GM12864 (cell line): Measurements from ENCODE around the gene CFAP53.
A peak's percentile ranks its signal among the peaks of the same experiment; 100 is the strongest.

Source experiments
- DNase-seq: peaks from one replicate; pipeline ENCODE4 v3.0.0-alpha.2; 2011; ENCODE audit warnings: low read depth
- H3K4me3 ChIP-seq: 2 replicates; pipeline ENCODE4 v1.5.1; 2011; ENCODE audit warnings: mild to moderate bottlenecking, low read depth, low read length, control low read depth
- CTCF ChIP-seq: IDR thresholded peaks from 2 replicates; pipeline ENCODE4 v1.5.1; 2011; ENCODE audit warnings: low read depth, mild to moderate bottlenecking, moderate library complexity, low read length, control low read depth, inconsistent platforms; ENCODE audit errors: missing control alignments

Gene CFAP53

DNA sequence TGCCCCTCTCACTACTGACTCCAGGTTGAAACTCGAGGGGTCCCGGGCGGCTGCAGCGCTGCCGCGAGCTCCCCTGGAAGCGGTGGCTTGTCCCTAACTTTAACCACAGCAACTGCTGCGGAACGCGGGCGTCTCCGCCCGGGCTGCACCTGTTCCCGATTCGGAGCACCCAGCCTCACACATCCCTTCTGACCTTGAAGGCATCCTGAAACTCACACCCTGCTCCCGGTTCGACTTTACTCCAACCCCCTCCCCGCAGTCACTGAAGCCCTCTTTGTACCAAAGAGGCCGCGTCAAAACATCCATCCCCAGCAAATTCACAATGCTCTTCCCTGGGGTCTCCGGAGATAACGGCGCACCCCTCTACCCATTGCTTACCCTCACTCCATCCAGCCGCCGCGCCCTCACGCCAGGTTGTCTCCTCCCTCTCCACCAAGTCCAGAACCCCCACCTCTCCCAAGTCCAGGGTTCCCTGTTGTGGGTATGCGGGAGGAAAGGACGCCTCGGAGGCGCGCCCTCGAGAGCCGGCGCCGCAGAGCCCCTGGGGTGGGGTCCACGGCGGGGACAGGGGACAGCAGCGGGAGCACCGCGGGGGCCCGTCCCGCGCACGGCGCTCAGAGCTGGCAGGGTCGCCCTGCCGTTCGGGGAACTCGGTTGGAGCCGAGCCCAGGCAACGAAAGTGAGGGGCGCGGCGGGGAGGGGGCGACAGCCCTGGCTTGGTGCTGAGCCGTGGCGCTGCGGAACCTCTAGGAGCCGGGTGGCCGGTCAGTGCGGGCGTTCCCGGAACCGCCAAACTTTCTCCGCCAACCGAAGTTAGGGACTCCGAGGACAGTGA is 72.3 kb downstream of the CFAP53 start:
- TF ChIP-seq CTCF = no peak
- DNase-seq = no peak
- peak overlapping the region; percentile 53 for H3K4me3 ChIP-seq

DNA sequence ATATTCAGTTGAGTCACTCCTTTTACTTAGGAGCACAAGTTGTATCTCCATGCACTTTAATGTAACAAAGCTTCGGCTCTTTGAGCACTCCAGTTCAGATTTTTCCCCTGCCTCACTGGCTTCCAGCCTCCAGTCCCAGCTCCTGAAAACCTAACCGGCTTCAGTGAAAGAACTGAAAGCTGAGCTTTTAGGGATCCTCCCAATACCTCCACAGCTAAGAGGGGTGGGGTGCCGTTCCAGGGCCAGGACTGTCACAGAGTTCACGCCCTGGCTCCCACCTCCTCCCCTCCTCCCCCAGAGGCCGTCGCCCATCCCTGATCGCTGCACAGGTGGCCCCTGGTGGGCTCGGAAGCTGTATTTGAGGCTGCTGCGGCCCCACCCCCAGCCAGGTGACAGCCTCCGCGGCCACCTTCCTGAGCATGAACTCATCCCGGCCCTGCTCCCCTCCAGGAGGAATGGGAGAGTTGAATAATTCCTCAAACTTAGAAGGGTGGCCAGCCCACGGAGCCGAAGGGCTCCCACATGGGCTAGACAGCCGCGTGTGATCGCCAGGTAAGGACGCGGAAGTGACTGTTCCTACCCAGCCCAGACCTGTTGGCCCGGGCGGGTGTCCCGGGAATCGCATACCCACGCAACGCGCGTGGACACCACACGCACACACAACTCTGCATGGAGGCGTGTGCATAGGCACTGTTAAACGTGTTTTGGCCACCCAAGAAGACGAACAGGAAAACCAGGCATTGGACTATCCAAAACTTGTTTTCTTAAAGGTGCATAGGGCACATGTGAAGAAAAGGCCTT is 73.1 kb downstream of the CFAP53 start:
- no peak for DNase-seq
- no peak for TF ChIP-seq CTCF
- H3K4me3 ChIP-seq = no peak overlapping the region

GRCh38 chr18:50190926-50191325 is 75.4 kb downstream of the CFAP53 start:
- DNase-seq = no peak
- H3K4me3 ChIP-seq = no peak overlapping the region
- TF ChIP-seq CTCF = no peak

GRCh38 chr18:50190236-50190635 is 76.1 kb downstream of the CFAP53 start:
- no peak for DNase-seq
- no peak for TF ChIP-seq CTCF
- H3K4me3 ChIP-seq = no peak overlapping the region

DNA sequence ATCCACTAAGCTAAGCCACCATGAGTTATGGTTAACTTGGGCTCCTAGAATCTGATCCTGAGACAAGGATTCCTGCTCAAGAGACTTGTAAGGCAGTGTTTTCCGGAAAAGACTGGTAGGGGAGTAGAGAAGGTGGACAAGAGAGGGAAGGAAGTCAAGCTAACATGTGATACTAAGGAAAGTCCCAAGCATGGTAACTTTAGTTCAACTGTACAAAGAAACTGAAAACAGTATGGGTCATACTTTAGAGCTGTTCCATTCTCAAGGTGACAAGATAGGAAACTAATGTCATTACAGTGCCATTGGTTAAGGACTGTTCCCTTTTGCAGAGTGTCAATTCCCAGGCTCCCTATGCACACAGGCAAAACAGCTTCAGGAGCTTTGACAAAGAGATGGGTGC is 77.1 kb downstream of the CFAP53 start:
- H3K4me3 ChIP-seq = no peak overlapping the region
- DNase-seq = no peak
- no peak for TF ChIP-seq CTCF

DNA sequence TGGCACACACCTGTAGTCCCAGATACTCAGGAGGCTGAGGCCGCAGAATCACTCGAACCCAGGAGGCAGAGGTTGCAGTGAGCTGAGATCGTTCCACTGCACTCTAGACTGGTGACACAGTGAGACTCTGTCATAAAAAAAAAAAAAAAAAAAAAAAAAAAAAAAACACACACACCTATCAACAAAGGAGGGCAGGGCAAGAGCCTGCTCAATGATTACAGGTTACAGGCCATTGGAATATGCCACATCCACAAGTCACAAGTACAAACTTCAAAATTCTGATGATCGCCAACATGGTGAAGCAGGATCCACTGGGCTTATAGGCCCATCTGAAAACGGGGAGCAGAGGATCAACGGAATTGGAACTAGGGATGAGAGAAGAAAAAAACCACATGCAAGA is 77.6 kb downstream of the CFAP53 start:
- no peak for DNase-seq
- no peak overlapping the region for H3K4me3 ChIP-seq
- no peak for TF ChIP-seq CTCF
